ENCODE data around the gene NTN1. TPM values are rescaled to one million over a fixed set of nuclear protein-coding genes. Genes with fewer than 3 reads are reported as not detected.

The NTN1 gene
- polyA plus RNA-seq, 1 experiment: 0.06 TPM

DNA sequence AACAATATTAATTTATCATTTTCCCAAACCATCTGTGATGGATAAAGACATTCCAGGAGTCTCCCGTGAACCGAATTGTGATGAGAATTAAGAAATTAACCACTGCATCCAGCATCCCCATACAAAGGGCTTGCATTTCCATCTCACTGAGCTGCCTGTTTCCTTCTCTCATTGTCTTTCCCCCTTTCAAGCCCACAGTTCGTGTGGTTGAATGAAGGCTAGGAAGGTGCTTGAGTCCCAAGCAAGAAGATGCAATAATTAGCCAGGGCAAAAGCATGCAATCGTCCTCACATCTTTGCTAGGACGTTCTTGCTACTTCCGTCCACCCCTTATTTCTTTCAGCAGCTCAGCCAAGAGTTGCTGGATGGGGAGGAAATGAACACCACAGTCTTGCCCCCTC lies 146.1 kb downstream of the NTN1 start:
- no peak for DNase-seq (ENCODE audit: low read depth)
- ChIA-PET CTCF (no interaction called here), POLR2A (no interaction called here)
- no peak for TF ChIP-seq CTCF (IDR thresholded peaks at IDR 0.05; ENCODE audit: insufficient read depth, low read depth, low read length)
- no peaks in the 10 kb centered on the region for H3K27me3 ChIP-seq (ENCODE audit: control insufficient read depth, insufficient read depth, low read length)
- no peak overlapping the region for H3K4me3 ChIP-seq (ENCODE audit: low read depth, low read length)
- H3K36me3 ChIP-seq (ENCODE audit: control insufficient read depth, insufficient read depth, low read length): no peaks in the 10 kb centered on the region

GRCh38 chr17:9169116-9169515 lies 147.8 kb downstream of the NTN1 start:
- no peak for TF ChIP-seq CTCF (IDR thresholded peaks at IDR 0.05; ENCODE audit: insufficient read depth, low read depth, low read length)
- no peak overlapping the region for H3K4me3 ChIP-seq (ENCODE audit: low read depth, low read length)
- POLR2A ChIA-PET: no interaction called here
- no peaks in the 10 kb centered on the region for H3K36me3 ChIP-seq (ENCODE audit: control insufficient read depth, insufficient read depth, low read length)
- DNase-seq (ENCODE audit: low read depth): no peak
- CTCF ChIA-PET: no interaction called here
- H3K27me3 ChIP-seq (ENCODE audit: control insufficient read depth, insufficient read depth, low read length): no peaks in the 10 kb centered on the region

DNA sequence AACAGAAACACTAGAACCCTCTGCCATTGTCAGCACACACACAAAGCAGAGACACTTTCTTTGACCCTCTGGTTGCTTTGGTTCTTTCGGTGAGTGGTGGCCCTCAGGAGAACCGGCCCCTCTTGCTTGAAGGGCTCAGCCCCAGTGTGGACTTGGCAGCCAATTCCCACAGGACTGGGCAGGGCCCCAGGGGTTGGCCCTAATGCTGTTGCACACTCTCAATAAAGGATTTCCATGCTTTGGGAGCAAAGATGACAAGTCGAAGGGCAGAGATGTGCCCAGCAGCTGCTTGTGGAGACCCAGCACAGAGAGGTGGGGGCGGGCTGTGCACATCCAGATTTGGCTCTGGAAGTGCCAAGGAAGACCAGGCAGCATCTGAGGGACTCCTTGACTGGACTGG lies 149.0 kb downstream of the NTN1 start:
- Histone ChIP-seq H3K36me3 (ENCODE audit: control insufficient read depth, insufficient read depth, low read length) (no peaks in the 10 kb centered on the region), H3K4me3 (ENCODE audit: low read depth, low read length) (no peak overlapping the region), H3K27me3 (ENCODE audit: control insufficient read depth, insufficient read depth, low read length) (no peaks in the 10 kb centered on the region)
- CTCF ChIA-PET: interaction anchor here (0.5 kb wide), 1 partner anchor 64 kb away, joined by 3 read pairs; no protein-coding TSS in a partner anchor
- no peak for TF ChIP-seq CTCF (IDR thresholded peaks at IDR 0.05; ENCODE audit: insufficient read depth, low read depth, low read length)
- POLR2A ChIA-PET: no interaction called here
- DNase-seq (ENCODE audit: low read depth): no peak

GRCh38 chr17:9170853-9171252 lies 149.5 kb downstream of the NTN1 start:
- no peak for DNase-seq (ENCODE audit: low read depth)
- POLR2A ChIA-PET: no interaction called here
- no peak overlapping the region for H3K4me3 ChIP-seq (ENCODE audit: low read depth, low read length)
- H3K36me3 ChIP-seq (ENCODE audit: control insufficient read depth, insufficient read depth, low read length): no peaks in the 10 kb centered on the region
- CTCF ChIA-PET: interaction anchor here (0.5 kb wide), 1 partner anchor 64 kb away, joined by 3 read pairs; no protein-coding TSS in a partner anchor
- no peaks in the 10 kb centered on the region for H3K27me3 ChIP-seq (ENCODE audit: control insufficient read depth, insufficient read depth, low read length)
- no peak for TF ChIP-seq CTCF (IDR thresholded peaks at IDR 0.05; ENCODE audit: insufficient read depth, low read depth, low read length)

DNA sequence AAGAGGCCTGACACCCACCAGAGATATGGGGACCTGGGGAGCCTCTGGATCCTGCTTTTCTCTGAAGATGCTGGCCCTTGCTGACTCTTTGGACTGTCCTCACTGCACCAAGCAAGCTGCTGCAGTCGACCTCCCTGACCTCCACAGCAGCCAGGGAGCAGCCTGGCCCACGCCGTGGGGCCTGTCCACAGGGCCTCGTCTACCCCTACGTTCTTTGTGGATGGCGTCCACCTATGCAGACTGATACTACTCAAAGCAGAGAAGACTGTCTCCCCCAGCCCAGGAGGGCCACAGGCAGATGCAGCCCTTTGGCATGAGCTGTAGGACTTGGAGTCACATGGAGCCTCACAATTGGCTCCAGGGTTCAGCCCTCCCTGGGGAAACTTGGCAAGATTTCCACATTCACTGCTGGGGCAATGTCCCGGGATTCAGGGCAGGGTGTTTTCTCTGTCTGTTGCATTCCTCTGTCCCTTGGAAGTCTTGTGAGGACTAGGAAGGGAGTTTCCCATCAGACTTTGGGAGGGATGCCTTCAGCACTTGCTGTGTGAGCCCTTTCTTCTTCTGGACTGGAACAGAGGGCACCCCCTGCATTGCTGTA lies 152.2 kb downstream of the NTN1 start:
- no peaks in the 10 kb centered on the region for H3K27me3 ChIP-seq (ENCODE audit: control insufficient read depth, insufficient read depth, low read length)
- ChIA-PET CTCF (no interaction called here), POLR2A (no interaction called here)
- no peaks in the 10 kb centered on the region for H3K36me3 ChIP-seq (ENCODE audit: control insufficient read depth, insufficient read depth, low read length)
- no peak for DNase-seq (ENCODE audit: low read depth)
- no peak for TF ChIP-seq CTCF (IDR thresholded peaks at IDR 0.05; ENCODE audit: insufficient read depth, low read depth, low read length)
- H3K4me3 ChIP-seq (ENCODE audit: low read depth, low read length): no peak overlapping the region

Data from BJ (cell line).